Activated CD8-positive, alpha-beta T cell treated with anti-CD3 and anti-CD28 coated beads, Interleukin-2, amount 10 ng/mL, durations not matched to agents 7 days and 5 days (primary cell): ENCODE measurements around the gene UBAC2. TPM values are rescaled to one million over a fixed set of nuclear protein-coding genes. Genes with fewer than 3 reads are reported as not detected.

Experiments used
- ATAC-seq: fragments of 150-1000 bp; cut with Tn5 transposase; one replicate; pipeline ENCODE4 v1.10.0; 2021; ENCODE audit warnings: moderate library complexity
- CTCF ChIA-PET: fragments of 350-600 bp; sonication (Branson Sonifier 250); formaldehyde crosslinking; loops from one replicate; lab custom pipeline; 2021; ENCODE audit warnings: antibody characterized with exemption; lab: Charles Lee
- POLR2A ChIA-PET: fragments of 350-600 bp; sonication (Branson Sonifier 250); formaldehyde crosslinking; loops from one replicate; lab custom pipeline; 2021; ENCODE audit warnings: antibody characterized with exemption; lab: Charles Lee
- DNase-seq: peaks from one replicate; pipeline ENCODE4 v3.0.0-alpha.2; 2020
- H3K27ac Mint-ChIP-seq: one replicate; pipeline ENCODE4 v1.8.0; 2021; ENCODE audit warnings: mild to moderate bottlenecking, mixed read lengths
- H3K27me3 Mint-ChIP-seq: one replicate; pipeline ENCODE4 v1.8.0; 2021; ENCODE audit warnings: low read depth, mixed read lengths
- H3K36me3 Mint-ChIP-seq: one replicate; pipeline ENCODE4 v1.8.0; 2021; ENCODE audit warnings: low read depth, mixed read lengths
- H3K4me1 Mint-ChIP-seq: one replicate; pipeline ENCODE4 v1.8.0; 2021; ENCODE audit warnings: low read depth, mixed read lengths
- H3K4me3 Mint-ChIP-seq: one replicate; pipeline ENCODE4 v1.8.0; 2021; ENCODE audit warnings: mild to moderate bottlenecking, mixed read lengths
- H3K9me3 Mint-ChIP-seq: one replicate; pipeline ENCODE4 v1.8.0; 2022; ENCODE audit warnings: mixed read lengths; ENCODE audit not compliant: insufficient read depth
- total RNA-seq, 2 experiments: library from RNA; stranded (reverse); gene quantifications; one replicate each; pipeline ENCODE4 v1.2.3, GENCODE V29; 2021

The UBAC2 gene
- total RNA-seq, 2 experiments from 2014 or later: 67.4 to 71.2 TPM

- no peaks in the 10 kb centered on the region for H3K9me3 Mint-ChIP-seq
- H3K27ac Mint-ChIP-seq: peak overlapping the region; percentile 34
- ChIA-PET POLR2A (no interaction called here), CTCF (interaction anchor here (2.1 kb wide), 1 partner anchor 12 kb away, joined by 7 read pairs; no protein-coding TSS in a partner anchor)
- ATAC-seq (no peak), DNase-seq (no peak)
- no peak overlapping the region for H3K4me3 Mint-ChIP-seq
- peaks cover 65% of the 10 kb centered on the region for H3K36me3 Mint-ChIP-seq
- no peaks in the 10 kb centered on the region for H3K27me3 Mint-ChIP-seq
- peaks cover 35% of the 10 kb centered on the region for H3K4me1 Mint-ChIP-seq
Observed at GRCh38 chr13:99347335-99347878, 146.8 kb downstream of the UBAC2 start.

GRCh38 chr13:99347911-99348451, 147.3 kb downstream of the UBAC2 start:
- peaks cover 41% of the 10 kb centered on the region for H3K4me1 Mint-ChIP-seq
- H3K36me3 Mint-ChIP-seq: peaks cover 67% of the 10 kb centered on the region
- no peak for ATAC-seq
- DNase-seq: no peak
- ChIA-PET POLR2A (no interaction called here), CTCF (interaction anchor here (0.9 to 2.1 kb wide), 5 partner anchors 13 to 82 kb away, joined by 3 to 7 read pairs (median 4); no protein-coding TSS in a partner anchor)
- no peaks in the 10 kb centered on the region for H3K27me3 Mint-ChIP-seq
- no peaks in the 10 kb centered on the region for H3K9me3 Mint-ChIP-seq
- H3K4me3 Mint-ChIP-seq: no peak overlapping the region
- H3K27ac Mint-ChIP-seq: peak overlapping the region; percentile 5

GRCh38 chr13:99350191-99350590, 149.5 kb downstream of the UBAC2 start:
- Mint-ChIP-seq H3K9me3 (no peaks in the 10 kb centered on the region), H3K36me3 (peaks cover 77% of the 10 kb centered on the region), H3K27me3 (no peaks in the 10 kb centered on the region), H3K27ac (no peak overlapping the region), H3K4me3 (no peak overlapping the region), H3K4me1 (peaks cover 63% of the 10 kb centered on the region)
- POLR2A ChIA-PET: no interaction called here
- CTCF ChIA-PET: no interaction called here
- ATAC-seq (no peak), DNase-seq (no peak)

GRCh38 chr13:99351772-99352171, 151.1 kb downstream of the UBAC2 start:
- DNase-seq: peak; percentile 51
- H3K36me3 Mint-ChIP-seq: peaks cover 74% of the 10 kb centered on the region
- peak; percentile 3 for ATAC-seq

GRCh38 chr13:99352351-99353245, 151.9 kb downstream of the UBAC2 start:
- DNase-seq: no peak
- CTCF ChIA-PET: interaction anchor here (0.7 to 7.3 kb wide), 25 partner anchors 9 to 176 kb away, joined by 3 to 73 read pairs (median 5); partner anchors contain the start of genes GPR18 and GPR183
- Mint-ChIP-seq H3K4me3 (no peak overlapping the region), H3K27ac (peak overlapping the region; percentile 27), H3K36me3 (peaks cover 75% of the 10 kb centered on the region), H3K27me3 (no peaks in the 10 kb centered on the region), H3K4me1 (peaks cover 75% of the 10 kb centered on the region), H3K9me3 (no peaks in the 10 kb centered on the region)
- ATAC-seq: no peak
- POLR2A ChIA-PET: interaction anchor here (0.7 to 1.4 kb wide), 11 partner anchors 15 to 152 kb away, joined by 3 to 5 read pairs (median 4); partner anchors contain the start of genes GPR18 and UBAC2

More at GRCh38 chr13:99351772-99352171, 151.1 kb downstream of the UBAC2 start:
- Mint-ChIP-seq H3K4me1 (peaks cover 73% of the 10 kb centered on the region), H3K9me3 (no peaks in the 10 kb centered on the region), H3K27me3 (no peaks in the 10 kb centered on the region), H3K4me3 (no peak overlapping the region), H3K27ac (peak overlapping the region; percentile 27)
- ChIA-PET CTCF (interaction anchor here (0.7 to 7.3 kb wide), 19 partner anchors 10 to 175 kb away, joined by 3 to 73 read pairs (median 6); partner anchors contain the start of gene GPR183), POLR2A (interaction anchor here (0.7 to 1.4 kb wide), 10 partner anchors 16 to 152 kb away, joined by 3 to 5 read pairs (median 4); partner anchors contain the start of genes GPR18 and UBAC2)

- peak overlapping the region; percentile 4 for H3K27ac Mint-ChIP-seq
- H3K9me3 Mint-ChIP-seq: no peaks in the 10 kb centered on the region
- peaks cover 78% of the 10 kb centered on the region for H3K4me1 Mint-ChIP-seq
- no peaks in the 10 kb centered on the region for H3K27me3 Mint-ChIP-seq
- POLR2A ChIA-PET: interaction anchor here (1.0 to 1.4 kb wide), 2 partner anchors 19 to 28 kb away, joined by 4 to 5 read pairs; no protein-coding TSS in a partner anchor
- no peak overlapping the region for H3K4me3 Mint-ChIP-seq
- CTCF ChIA-PET: interaction anchor here (0.8 to 7.3 kb wide), 15 partner anchors 14 to 177 kb away, joined by 3 to 73 read pairs (median 6); partner anchors contain the start of gene GPR18
- peaks cover 75% of the 10 kb centered on the region for H3K36me3 Mint-ChIP-seq
- ATAC-seq (no peak), DNase-seq (no peak)
Observed at GRCh38 chr13:99353246-99353600, 152.6 kb downstream of the UBAC2 start.

- H3K27ac Mint-ChIP-seq: peak overlapping the region; percentile 89
- CTCF ChIA-PET: interaction anchor here (0.9 to 7.3 kb wide), 9 partner anchors 13 to 177 kb away, joined by 3 to 73 read pairs (median 5); no protein-coding TSS in a partner anchor
- H3K36me3 Mint-ChIP-seq: peaks cover 76% of the 10 kb centered on the region
- H3K9me3 Mint-ChIP-seq: no peaks in the 10 kb centered on the region
- POLR2A ChIA-PET: interaction anchor here (1.0 kb wide), 3 partner anchors 18 to 47 kb away, joined by 4 to 5 read pairs (median 4); partner anchors contain the start of gene GPR183
- ATAC-seq: no peak
- no peak overlapping the region for H3K4me3 Mint-ChIP-seq
- H3K4me1 Mint-ChIP-seq: peaks cover 82% of the 10 kb centered on the region
- DNase-seq: no peak
- H3K27me3 Mint-ChIP-seq: no peaks in the 10 kb centered on the region
Observed at GRCh38 chr13:99353836-99354235, 153.2 kb downstream of the UBAC2 start.

DNA sequence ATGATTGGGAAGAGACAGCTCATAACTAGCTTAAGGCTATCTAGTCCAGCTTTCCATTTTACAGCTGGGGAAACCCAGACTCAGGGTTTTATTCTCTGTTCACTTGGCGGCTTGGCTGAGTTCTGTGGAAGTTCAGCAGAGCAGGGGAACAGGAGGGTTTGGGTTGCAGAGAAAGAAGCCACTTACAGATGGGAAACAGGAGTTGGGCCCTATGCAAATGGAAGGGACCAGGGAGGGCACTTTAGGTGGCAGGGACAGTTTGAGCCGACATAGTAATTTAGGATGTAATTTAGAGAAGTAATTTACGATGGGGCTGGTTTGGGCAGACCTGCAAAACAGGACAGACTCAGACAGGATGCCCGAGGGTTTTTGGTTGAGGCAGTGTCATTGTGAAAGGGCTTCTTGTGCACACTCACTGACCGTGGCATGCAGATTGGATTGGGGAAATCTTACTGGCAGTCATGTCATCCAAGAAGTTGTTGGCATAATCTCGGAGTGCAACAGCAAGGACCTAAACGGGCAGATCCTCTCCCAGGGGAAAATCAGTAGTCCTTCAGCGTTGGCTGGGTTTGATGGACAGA, 153.8 kb downstream of the UBAC2 start:
- Mint-ChIP-seq H3K27ac (peak overlapping the region; percentile 89), H3K4me3 (peak overlapping the region; percentile 48), H3K27me3 (no peaks in the 10 kb centered on the region), H3K4me1 (peaks cover 89% of the 10 kb centered on the region), H3K9me3 (no peaks in the 10 kb centered on the region), H3K36me3 (peaks cover 76% of the 10 kb centered on the region)
- ATAC-seq (no peak), DNase-seq (peak; percentile 46)
- ChIA-PET CTCF (interaction anchor here (0.9 to 7.3 kb wide), 8 partner anchors 13 to 178 kb away, joined by 3 to 73 read pairs (median 9); no protein-coding TSS in a partner anchor), POLR2A (interaction anchor here (0.5 to 2.6 kb wide), 4 partner anchors 27 to 154 kb away, joined by 4 to 14 read pairs (median 4); partner anchors contain the start of genes GPR183 and UBAC2)

GRCh38 chr13:99355267-99356011, 154.8 kb downstream of the UBAC2 start:
- H3K4me1 Mint-ChIP-seq: peaks cover 96% of the 10 kb centered on the region
- no peaks in the 10 kb centered on the region for H3K27me3 Mint-ChIP-seq
- H3K27ac Mint-ChIP-seq: peak overlapping the region; percentile 89
- peaks cover 81% of the 10 kb centered on the region for H3K36me3 Mint-ChIP-seq
- H3K9me3 Mint-ChIP-seq: no peaks in the 10 kb centered on the region
- ATAC-seq: no peak
- POLR2A ChIA-PET: interaction anchor here (0.5 to 2.6 kb wide), 12 partner anchors 12 to 155 kb away, joined by 3 to 14 read pairs (median 4); partner anchors contain the start of genes GPR183 and UBAC2
- no peak for DNase-seq
- peak overlapping the region; percentile 39 for H3K4me3 Mint-ChIP-seq
- CTCF ChIA-PET: interaction anchor here (0.8 to 7.3 kb wide), 9 partner anchors 12 to 179 kb away, joined by 3 to 73 read pairs (median 7); no protein-coding TSS in a partner anchor

GRCh38 chr13:99356012-99356261, 155.3 kb downstream of the UBAC2 start:
- Mint-ChIP-seq H3K27me3 (no peaks in the 10 kb centered on the region), H3K27ac (peak overlapping the region; percentile 89), H3K36me3 (peaks cover 82% of the 10 kb centered on the region), H3K4me3 (peak overlapping the region; percentile 39), H3K9me3 (no peaks in the 10 kb centered on the region), H3K4me1 (peaks cover 96% of the 10 kb centered on the region)
- CTCF ChIA-PET: interaction anchor here (0.8 to 7.3 kb wide), 11 partner anchors 11 to 179 kb away, joined by 3 to 73 read pairs (median 6); no protein-coding TSS in a partner anchor
- POLR2A ChIA-PET: interaction anchor here (0.8 to 2.6 kb wide), 14 partner anchors 11 to 144 kb away, joined by 3 to 14 read pairs (median 4); partner anchors contain the start of gene GPR183
- peak; percentile 36 for ATAC-seq
- no peak for DNase-seq
